Measurements from ENCODE around the gene LCTL. TPM values are rescaled to one million over a fixed set of nuclear protein-coding genes. Genes with fewer than 3 reads are reported as not detected.
"Not testable (repeated sequence)": the region's sequence is repeated elsewhere in the genome, so short reads cannot be mapped to it uniquely, and the experiment has no call there.

LCTL gene
- total RNA-seq, 2 donors from 2014 or later = not detected

- Histone ChIP-seq H3K36me3 (no peaks in the 10 kb centered on the region), H3K27me3 (no peaks in the 10 kb centered on the region), H3K9me3 (no peaks in the 10 kb centered on the region), H3K27ac (no peak overlapping the region), H3K4me1 (peaks cover 0 to 9% of the 10 kb centered on the region in 2 donors), H3K4me3 (no peak overlapping the region)
- no peak for TF ChIP-seq CTCF (IDR thresholded peaks at IDR 0.05)
- no peak for DNase-seq (ENCODE audit: low spot score)
Measured at GRCh38 chr15:66590435-66590834, 24.6 kb upstream of the LCTL start.

GRCh38 chr15:66589429-66589828, 23.6 kb upstream of the LCTL start:
- not testable (repeated sequence) for H3K4me1 ChIP-seq

GRCh38 chr15:66588971-66589370, 23.2 kb upstream of the LCTL start:
- no peaks in the 10 kb centered on the region for H3K27me3 ChIP-seq
- DNase-seq (ENCODE audit: low spot score) = no peak
- no peak overlapping the region for H3K4me3 ChIP-seq
- H3K9me3 ChIP-seq = no peaks in the 10 kb centered on the region
- H3K4me1 ChIP-seq = peaks cover 0 to 9% of the 10 kb centered on the region in 2 donors
- no peak overlapping the region for H3K27ac ChIP-seq
- no peak for TF ChIP-seq CTCF (IDR thresholded peaks at IDR 0.05)
- H3K36me3 ChIP-seq = no peaks in the 10 kb centered on the region

More at GRCh38 chr15:66589429-66589828, 23.6 kb upstream of the LCTL start:
- not testable (repeated sequence) for H3K36me3 ChIP-seq; H3K4me3 ChIP-seq; H3K27me3 ChIP-seq; DNase-seq (ENCODE audit: low spot score); H3K9me3 ChIP-seq; H3K27ac ChIP-seq

GRCh38 chr15:66588537-66588936, 22.7 kb upstream of the LCTL start:
- TF ChIP-seq CTCF (IDR thresholded peaks at IDR 0.05) = no peak
- no peak for DNase-seq (ENCODE audit: low spot score)
- no peaks in the 10 kb centered on the region for H3K27me3 ChIP-seq
- H3K4me3 ChIP-seq = no peak overlapping the region
- no peaks in the 10 kb centered on the region for H3K36me3 ChIP-seq
- no peaks in the 10 kb centered on the region for H3K9me3 ChIP-seq
- peaks cover 0 to 9% of the 10 kb centered on the region in 2 donors for H3K4me1 ChIP-seq
- no peak overlapping the region for H3K27ac ChIP-seq

GRCh38 chr15:66587749-66588148, 22.0 kb upstream of the LCTL start:
- no peak for DNase-seq (ENCODE audit: low spot score)
- Histone ChIP-seq H3K4me1 (peaks cover 0 to 9% of the 10 kb centered on the region in 2 donors), H3K27me3 (no peaks in the 10 kb centered on the region), H3K27ac (no peak overlapping the region), H3K36me3 (no peaks in the 10 kb centered on the region), H3K4me3 (no peak overlapping the region), H3K9me3 (no peaks in the 10 kb centered on the region)
- TF ChIP-seq CTCF (IDR thresholded peaks at IDR 0.05) = no peak

- no peak overlapping the region for H3K27ac ChIP-seq
- H3K36me3 ChIP-seq = no peaks in the 10 kb centered on the region
- no peak for TF ChIP-seq CTCF (IDR thresholded peaks at IDR 0.05)
- peaks cover 0 to 9% of the 10 kb centered on the region in 2 donors for H3K4me1 ChIP-seq
- no peak for DNase-seq (ENCODE audit: low spot score)
- H3K27me3 ChIP-seq = no peaks in the 10 kb centered on the region
- no peak overlapping the region for H3K4me3 ChIP-seq
- no peaks in the 10 kb centered on the region for H3K9me3 ChIP-seq
Measured at GRCh38 chr15:66587020-66587419, 21.2 kb upstream of the LCTL start.

All from right atrium auricular region (tissue), 2 donors.